ENCODE data around the gene INPP5A.

INPP5A gene

GRCh38 chr10:132748135-132748534 is 210.5 kb downstream of the INPP5A start:
- Histone ChIP-seq H3K9me3 (ENCODE audit: control insufficient read depth, low read length) (no peaks in the 10 kb centered on the region), H3K4me3 (ENCODE audit: low read length) (no peak overlapping the region), H3K9ac (ENCODE audit: low read length) (no peak overlapping the region), H3K27me3 (replicated peaks; ENCODE audit: control insufficient read depth, insufficient read depth, low read length) (no peaks in the 10 kb centered on the region), H3K4me1 (ENCODE audit: control insufficient read depth, insufficient read depth, low read length) (peaks cover 6% of the 10 kb centered on the region), H3K36me3 (ENCODE audit: control insufficient read depth, insufficient read depth, low read length, severe bottlenecking) (peaks cover 11% of the 10 kb centered on the region)
- no peak for DNase-seq (ENCODE audit: low read depth)

- Histone ChIP-seq H3K4me1 (ENCODE audit: control insufficient read depth, insufficient read depth, low read length) (peaks cover 3% of the 10 kb centered on the region), H3K9ac (ENCODE audit: low read length) (no peak overlapping the region), H3K27me3 (replicated peaks; ENCODE audit: control insufficient read depth, insufficient read depth, low read length) (no peaks in the 10 kb centered on the region), H3K4me3 (ENCODE audit: low read length) (no peak overlapping the region), H3K9me3 (ENCODE audit: control insufficient read depth, low read length) (no peaks in the 10 kb centered on the region), H3K36me3 (ENCODE audit: control insufficient read depth, insufficient read depth, low read length, severe bottlenecking) (peaks cover 13% of the 10 kb centered on the region)
- no peak for DNase-seq (ENCODE audit: low read depth)
These were observed 211.2 kb downstream of the INPP5A start for GRCh38 chr10:132748545-132749370.

- Histone ChIP-seq H3K4me1 (ENCODE audit: control insufficient read depth, insufficient read depth, low read length) (no peaks in the 10 kb centered on the region), H3K9ac (ENCODE audit: low read length) (no peak overlapping the region), H3K27me3 (replicated peaks; ENCODE audit: control insufficient read depth, insufficient read depth, low read length) (no peaks in the 10 kb centered on the region), H3K36me3 (ENCODE audit: control insufficient read depth, insufficient read depth, low read length, severe bottlenecking) (peaks cover 20% of the 10 kb centered on the region), H3K9me3 (ENCODE audit: control insufficient read depth, low read length) (no peaks in the 10 kb centered on the region), H3K4me3 (ENCODE audit: low read length) (no peak overlapping the region)
- no peak for DNase-seq (ENCODE audit: low read depth)
These were observed 211.8 kb downstream of the INPP5A start for GRCh38 chr10:132749371-132749795.

GRCh38 chr10:132750936-132751335 is 213.3 kb downstream of the INPP5A start:
- Histone ChIP-seq H3K27me3 (replicated peaks; ENCODE audit: control insufficient read depth, insufficient read depth, low read length) (no peaks in the 10 kb centered on the region), H3K9me3 (ENCODE audit: control insufficient read depth, low read length) (no peaks in the 10 kb centered on the region), H3K36me3 (ENCODE audit: control insufficient read depth, insufficient read depth, low read length, severe bottlenecking) (peaks cover 30% of the 10 kb centered on the region), H3K4me1 (ENCODE audit: control insufficient read depth, insufficient read depth, low read length) (no peaks in the 10 kb centered on the region), H3K9ac (ENCODE audit: low read length) (no peak overlapping the region), H3K4me3 (ENCODE audit: low read length) (no peak overlapping the region)
- DNase-seq (ENCODE audit: low read depth), result no peak

GRCh38 chr10:132752378-132752777 is 214.8 kb downstream of the INPP5A start:
- H3K9me3 ChIP-seq (ENCODE audit: control insufficient read depth, low read length), result no peaks in the 10 kb centered on the region
- no peaks in the 10 kb centered on the region for H3K4me1 ChIP-seq (ENCODE audit: control insufficient read depth, insufficient read depth, low read length)
- H3K27me3 ChIP-seq (replicated peaks; ENCODE audit: control insufficient read depth, insufficient read depth, low read length), result no peaks in the 10 kb centered on the region
- no peak for DNase-seq (ENCODE audit: low read depth)
- peaks cover 33% of the 10 kb centered on the region for H3K36me3 ChIP-seq (ENCODE audit: control insufficient read depth, insufficient read depth, low read length, severe bottlenecking)
- no peak overlapping the region for H3K4me3 ChIP-seq (ENCODE audit: low read length)
- H3K9ac ChIP-seq (ENCODE audit: low read length), result no peak overlapping the region

- no peaks in the 10 kb centered on the region for H3K9me3 ChIP-seq (ENCODE audit: control insufficient read depth, low read length)
- H3K4me3 ChIP-seq (ENCODE audit: low read length), result no peak overlapping the region
- H3K27me3 ChIP-seq (replicated peaks; ENCODE audit: control insufficient read depth, insufficient read depth, low read length), result no peaks in the 10 kb centered on the region
- peaks cover 33% of the 10 kb centered on the region for H3K36me3 ChIP-seq (ENCODE audit: control insufficient read depth, insufficient read depth, low read length, severe bottlenecking)
- no peaks in the 10 kb centered on the region for H3K4me1 ChIP-seq (ENCODE audit: control insufficient read depth, insufficient read depth, low read length)
- no peak overlapping the region for H3K9ac ChIP-seq (ENCODE audit: low read length)
- no peak for DNase-seq (ENCODE audit: low read depth)
These were observed 215.4 kb downstream of the INPP5A start for GRCh38 chr10:132752961-132753360.

GRCh38 chr10:132753596-132753995 is 216.0 kb downstream of the INPP5A start:
- Histone ChIP-seq H3K4me1 (ENCODE audit: control insufficient read depth, insufficient read depth, low read length) (no peaks in the 10 kb centered on the region), H3K36me3 (ENCODE audit: control insufficient read depth, insufficient read depth, low read length, severe bottlenecking) (peaks cover 33% of the 10 kb centered on the region), H3K9ac (ENCODE audit: low read length) (no peak overlapping the region), H3K9me3 (ENCODE audit: control insufficient read depth, low read length) (no peaks in the 10 kb centered on the region), H3K4me3 (ENCODE audit: low read length) (no peak overlapping the region), H3K27me3 (replicated peaks; ENCODE audit: control insufficient read depth, insufficient read depth, low read length) (no peaks in the 10 kb centered on the region)
- no peak for DNase-seq (ENCODE audit: low read depth)

GRCh38 chr10:132754071-132754470 is 216.5 kb downstream of the INPP5A start:
- Histone ChIP-seq H3K36me3 (ENCODE audit: control insufficient read depth, insufficient read depth, low read length, severe bottlenecking) (peaks cover 33% of the 10 kb centered on the region), H3K9ac (ENCODE audit: low read length) (no peak overlapping the region), H3K4me1 (ENCODE audit: control insufficient read depth, insufficient read depth, low read length) (no peaks in the 10 kb centered on the region), H3K9me3 (ENCODE audit: control insufficient read depth, low read length) (no peaks in the 10 kb centered on the region), H3K27me3 (replicated peaks; ENCODE audit: control insufficient read depth, insufficient read depth, low read length) (no peaks in the 10 kb centered on the region), H3K4me3 (ENCODE audit: low read length) (no peak overlapping the region)
- no peak for DNase-seq (ENCODE audit: low read depth)

- H3K4me1 ChIP-seq (ENCODE audit: control insufficient read depth, insufficient read depth, low read length), result no peaks in the 10 kb centered on the region
These were observed 217.7 kb downstream of the INPP5A start for GRCh38 chr10:132755166-132755711.

GRCh38 chr10:132756591-132756990 is 219.0 kb downstream of the INPP5A start:
- H3K4me1 ChIP-seq (ENCODE audit: control insufficient read depth, insufficient read depth, low read length), result no peaks in the 10 kb centered on the region
- no peaks in the 10 kb centered on the region for H3K27me3 ChIP-seq (replicated peaks; ENCODE audit: control insufficient read depth, insufficient read depth, low read length)
- peaks cover 34% of the 10 kb centered on the region for H3K36me3 ChIP-seq (ENCODE audit: control insufficient read depth, insufficient read depth, low read length, severe bottlenecking)
- H3K4me3 ChIP-seq (ENCODE audit: low read length), result no peak overlapping the region
- no peak overlapping the region for H3K9ac ChIP-seq (ENCODE audit: low read length)
- DNase-seq (ENCODE audit: low read depth), result no peak
- no peaks in the 10 kb centered on the region for H3K9me3 ChIP-seq (ENCODE audit: control insufficient read depth, low read length)

More at GRCh38 chr10:132755166-132755711, 217.7 kb downstream of the INPP5A start:
- Histone ChIP-seq H3K36me3 (ENCODE audit: control insufficient read depth, insufficient read depth, low read length, severe bottlenecking) (peaks cover 25% of the 10 kb centered on the region), H3K4me3 (ENCODE audit: low read length) (no peak overlapping the region), H3K9ac (ENCODE audit: low read length) (no peak overlapping the region), H3K27me3 (replicated peaks; ENCODE audit: control insufficient read depth, insufficient read depth, low read length) (no peaks in the 10 kb centered on the region), H3K9me3 (ENCODE audit: control insufficient read depth, low read length) (no peaks in the 10 kb centered on the region)
- DNase-seq (ENCODE audit: low read depth), result no peak

- H3K9ac ChIP-seq (ENCODE audit: low read length), result no peak overlapping the region
- DNase-seq (ENCODE audit: low read depth), result no peak
- peaks cover 34% of the 10 kb centered on the region for H3K36me3 ChIP-seq (ENCODE audit: control insufficient read depth, insufficient read depth, low read length, severe bottlenecking)
- H3K4me3 ChIP-seq (ENCODE audit: low read length), result no peak overlapping the region
- no peaks in the 10 kb centered on the region for H3K9me3 ChIP-seq (ENCODE audit: control insufficient read depth, low read length)
- no peaks in the 10 kb centered on the region for H3K4me1 ChIP-seq (ENCODE audit: control insufficient read depth, insufficient read depth, low read length)
- no peaks in the 10 kb centered on the region for H3K27me3 ChIP-seq (replicated peaks; ENCODE audit: control insufficient read depth, insufficient read depth, low read length)
These were observed 219.6 kb downstream of the INPP5A start for GRCh38 chr10:132757171-132757570.

Measured in adipocyte (in vitro differentiated cells).